Measurements from ENCODE around the gene RELN. TPM values are rescaled to one million over a fixed set of nuclear protein-coding genes. Genes with fewer than 3 reads are reported as not detected.

RELN gene
- polyA plus RNA-seq, 12 donors = 3.0 to 21.0 (median 5.0) TPM; not detected in 1

DNA sequence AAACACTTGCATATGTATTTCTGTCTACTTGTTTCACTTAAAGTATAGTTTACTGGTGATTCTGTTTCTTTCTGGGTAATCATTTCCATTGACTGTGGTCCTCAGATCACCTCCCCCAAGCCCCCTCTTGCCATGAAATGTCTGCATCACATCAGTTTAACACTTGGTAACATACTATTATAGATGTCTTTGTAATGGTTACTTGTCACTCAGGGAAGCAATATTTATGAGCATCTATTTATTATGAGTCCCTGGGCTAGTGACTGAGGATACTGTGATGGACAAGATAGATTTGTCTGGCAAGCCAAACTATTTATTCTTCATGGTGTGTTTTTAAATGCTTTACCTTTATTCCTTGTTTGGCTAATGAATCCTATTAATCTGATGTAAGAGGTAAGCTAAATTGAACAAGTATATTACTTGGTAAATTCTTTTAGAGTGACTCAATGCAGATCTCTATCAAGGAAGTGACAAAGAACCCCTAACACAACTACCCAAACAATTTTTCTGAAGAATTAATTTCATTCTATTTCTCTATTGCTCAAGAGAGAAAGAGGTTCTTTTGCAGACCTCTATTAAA, 270.9 kb downstream of the RELN start:
- DNase-seq = no peak

DNA sequence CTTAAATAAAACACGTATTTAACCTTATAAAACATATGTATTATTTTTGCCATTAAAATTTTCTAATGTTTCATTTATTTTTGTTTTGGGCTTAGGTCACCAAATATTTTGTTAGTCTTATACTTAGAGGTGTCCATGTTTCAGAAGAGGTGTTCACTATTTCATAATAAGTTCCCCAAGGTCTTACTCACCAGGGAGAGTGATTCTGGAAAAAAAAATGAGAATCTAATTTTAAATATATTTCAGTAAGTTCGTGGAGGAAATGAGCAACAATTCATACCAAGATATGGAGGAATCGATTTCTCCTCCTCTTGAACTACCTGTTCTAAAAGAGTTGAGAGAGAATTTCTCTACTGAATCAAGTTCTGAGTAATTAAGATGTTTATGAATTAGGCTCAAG, 271.9 kb downstream of the RELN start:
- DNase-seq = no peak

DNA sequence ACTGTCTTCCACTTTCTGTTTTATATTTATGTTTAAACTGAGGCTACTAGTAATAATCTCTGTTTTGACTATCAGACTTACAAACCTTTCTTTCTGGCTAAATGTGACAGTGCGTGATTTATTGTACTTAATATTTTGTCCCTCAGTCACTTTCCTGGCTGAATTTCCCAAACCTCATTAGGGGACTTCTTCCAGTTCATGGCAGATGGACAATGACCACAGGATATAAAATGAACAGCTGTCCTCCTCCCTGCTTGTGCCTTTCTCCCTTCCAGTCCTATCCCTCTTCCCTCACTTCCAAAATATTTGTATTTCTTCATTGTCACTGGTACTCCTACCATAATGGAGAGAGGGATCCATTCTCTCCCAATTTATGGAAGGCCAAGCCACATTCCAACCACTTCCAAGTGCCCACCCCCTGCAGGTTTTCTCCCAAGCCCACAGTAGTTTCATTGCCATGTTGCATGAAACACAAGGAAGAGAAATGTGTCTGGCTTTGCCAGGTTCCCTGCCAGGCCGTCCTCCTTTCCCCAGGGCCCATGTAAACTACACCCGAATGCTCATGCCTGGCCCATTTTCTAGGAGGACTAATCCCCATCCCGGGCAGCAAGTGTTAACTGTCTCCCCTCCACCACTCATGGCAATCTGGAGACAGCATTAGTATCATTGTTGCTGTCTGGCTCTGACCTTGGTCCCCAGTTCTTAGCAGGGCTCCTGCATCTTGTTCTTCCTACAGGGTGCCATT, 273.9 kb downstream of the RELN start:
- no peak for DNase-seq

DNA sequence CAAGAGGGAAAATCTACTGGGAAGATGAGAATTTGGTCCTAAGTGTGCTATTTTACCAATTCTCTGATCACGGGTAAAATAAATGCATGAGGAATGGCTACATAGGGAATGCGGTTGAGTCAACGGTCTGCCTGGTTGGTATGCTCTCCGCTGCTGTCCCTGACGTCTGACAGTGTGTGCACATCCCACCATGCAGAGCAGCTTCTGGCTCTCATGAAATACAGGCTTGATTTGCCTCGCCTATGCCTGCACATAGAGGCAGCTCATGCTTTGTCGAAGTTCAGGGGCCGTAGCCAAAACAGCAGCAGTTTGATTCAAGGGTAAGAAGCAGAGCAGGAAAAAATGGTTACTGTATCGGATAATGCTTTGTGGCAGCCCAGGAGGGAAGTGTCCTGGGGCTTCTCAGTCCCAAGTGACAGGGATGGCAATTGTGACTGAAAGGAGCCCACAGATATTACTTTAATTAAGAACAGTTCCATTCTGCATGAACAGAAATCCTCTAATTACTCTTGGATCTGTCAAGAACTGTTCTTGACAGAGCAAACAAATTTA, 275.0 kb downstream of the RELN start:
- no peak for DNase-seq

DNA sequence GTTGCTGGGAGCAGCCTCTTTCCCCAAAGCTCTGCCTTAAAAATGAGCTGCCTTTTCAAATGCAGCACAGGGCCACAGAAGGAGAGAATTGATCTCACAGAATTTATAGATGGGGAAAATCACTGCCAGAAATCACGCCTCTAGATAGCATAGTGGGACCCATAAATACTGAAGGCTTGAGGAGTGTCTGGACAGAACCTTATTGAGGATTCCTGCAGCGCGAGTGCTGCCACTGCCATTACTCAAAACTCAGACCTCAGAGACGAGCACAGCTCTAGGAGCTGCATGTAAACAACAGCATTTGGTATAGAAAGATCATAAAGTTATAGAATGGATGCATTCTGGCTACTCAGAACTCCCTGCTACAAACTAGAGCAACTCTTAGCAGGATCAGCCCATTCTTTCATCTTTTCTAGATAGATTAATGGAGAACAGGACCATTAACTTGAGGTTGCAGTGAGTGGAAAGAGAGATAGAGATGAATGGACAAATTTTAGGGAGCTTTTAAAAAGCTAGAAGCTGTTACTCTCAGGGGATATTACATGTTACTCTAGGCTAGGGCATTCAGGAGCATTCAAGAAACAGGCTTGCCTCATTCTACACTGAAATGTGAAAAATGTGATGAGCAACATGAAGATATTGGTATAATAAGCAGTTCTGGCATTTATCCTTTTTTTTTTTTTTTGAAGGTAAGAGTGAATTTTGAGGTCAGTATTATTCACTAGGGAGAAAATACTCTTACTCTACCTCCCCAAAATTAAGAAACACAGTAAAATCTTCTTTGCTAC, 276.3 kb downstream of the RELN start:
- DNase-seq = no peak

DNA sequence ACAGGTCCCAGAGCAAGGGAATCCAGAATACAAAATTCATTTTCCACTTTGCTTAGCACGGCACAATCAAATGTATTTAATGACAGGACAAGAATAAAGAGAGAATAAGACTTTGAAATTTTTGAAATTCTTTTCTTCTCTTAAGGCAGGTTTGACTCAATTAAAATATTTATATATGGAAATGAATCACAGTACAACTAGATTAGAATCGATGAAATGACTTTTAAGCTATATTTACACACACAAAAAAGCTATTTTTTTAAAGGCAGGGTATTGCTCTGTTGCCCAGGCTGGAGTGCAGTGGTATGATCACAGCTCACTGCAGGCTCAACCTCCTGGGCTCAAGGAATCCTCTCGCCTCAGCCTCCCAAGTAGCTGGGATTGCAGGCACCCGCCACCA, 278.0 kb downstream of the RELN start:
- no peak for DNase-seq

DNA sequence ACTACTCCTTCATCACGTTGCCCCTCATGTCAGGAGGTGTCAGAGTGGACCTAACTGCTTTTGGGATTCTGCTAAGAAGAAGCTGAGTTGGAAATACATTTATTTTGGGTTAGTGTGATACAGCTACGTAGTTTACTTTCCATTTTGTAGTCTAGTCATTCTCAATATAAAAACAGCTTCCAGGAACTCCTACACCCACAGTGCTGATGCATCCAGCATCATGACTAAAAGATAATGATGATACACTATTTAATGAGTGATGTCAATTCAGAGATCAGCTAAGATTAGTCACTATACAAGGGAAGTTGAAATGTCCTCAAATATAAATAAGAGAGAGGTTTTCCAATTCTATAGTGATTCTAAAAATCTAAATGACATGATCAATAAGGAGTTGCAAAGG, 279.2 kb downstream of the RELN start:
- DNase-seq = no peak

DNA sequence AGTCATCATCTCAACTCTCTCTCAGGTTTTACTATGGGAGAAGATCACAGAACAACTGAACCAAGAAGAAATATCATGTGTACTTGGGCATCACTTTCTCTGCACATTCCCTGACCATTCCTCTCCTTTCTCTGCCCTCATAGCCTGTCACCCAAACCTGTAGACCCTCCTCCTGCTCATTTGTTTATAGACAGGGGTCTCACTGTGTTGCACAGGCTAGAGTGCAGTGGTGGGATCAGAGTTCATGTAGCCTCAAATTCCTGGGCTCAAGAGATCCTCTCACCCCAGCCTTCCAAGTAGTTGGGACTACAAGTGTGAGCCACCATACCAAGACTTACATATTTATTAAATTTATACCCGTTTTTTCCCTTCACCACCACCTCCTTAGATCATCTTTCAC, 282.7 kb downstream of the RELN start:
- no peak for DNase-seq

DNA sequence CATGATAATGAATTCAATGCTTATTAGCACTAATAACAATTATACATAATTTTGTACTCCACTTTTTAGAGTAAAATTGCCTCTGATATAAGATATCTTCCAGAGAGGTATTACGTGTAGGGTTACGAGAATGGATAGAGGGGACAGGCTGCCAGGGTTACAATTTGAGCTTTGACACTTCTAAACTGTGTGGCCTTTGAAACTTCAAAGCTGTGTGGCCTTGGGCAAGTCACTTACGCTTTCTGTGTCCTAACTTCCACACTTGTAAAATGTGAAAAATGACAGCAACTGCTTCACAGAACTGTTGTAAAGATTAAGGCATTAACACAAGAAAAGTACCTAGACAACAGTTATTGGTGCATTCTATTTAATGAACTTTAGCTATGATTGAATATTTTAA, 283.9 kb downstream of the RELN start:
- no peak for DNase-seq

DNA sequence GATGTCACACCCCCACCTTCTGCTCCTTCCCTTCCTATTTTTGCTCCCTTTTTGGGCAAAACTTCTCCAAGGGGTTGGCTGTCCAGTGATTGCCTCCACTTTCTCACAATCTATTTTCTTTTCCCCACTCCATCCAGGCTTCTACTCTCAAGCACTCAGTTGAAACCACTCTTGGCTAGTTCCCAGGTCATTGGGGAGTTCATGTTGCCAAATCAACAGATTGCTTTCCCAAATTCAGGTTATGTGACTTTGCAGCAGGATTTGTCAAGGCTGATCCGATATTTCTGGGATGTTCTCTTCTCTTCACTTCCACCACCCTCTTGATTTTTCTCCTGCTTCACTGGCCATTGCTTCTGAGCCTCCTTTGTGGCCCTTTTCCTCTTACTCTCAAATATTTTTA, 284.8 kb downstream of the RELN start:
- DNase-seq = peak; percentile 2

DNA sequence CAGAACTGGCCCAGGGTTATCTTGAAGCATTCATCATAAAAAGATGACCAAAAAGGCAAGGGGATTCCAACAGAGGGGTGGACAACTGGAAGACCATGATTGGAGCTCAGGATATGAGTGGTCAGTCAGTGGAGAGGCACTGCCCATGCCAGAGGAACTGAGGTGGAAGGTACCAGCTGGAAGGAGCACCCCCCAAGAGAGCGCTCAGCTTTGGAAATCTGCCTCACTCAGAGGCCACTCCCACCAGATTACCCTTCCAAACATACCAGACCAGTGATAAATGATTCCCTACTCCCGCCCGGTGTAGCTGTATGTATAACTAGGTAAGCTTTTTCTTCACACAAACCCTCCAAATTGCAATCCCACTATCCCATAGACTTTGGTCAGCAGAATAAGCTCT, 286.5 kb downstream of the RELN start:
- DNase-seq = no peak

DNA sequence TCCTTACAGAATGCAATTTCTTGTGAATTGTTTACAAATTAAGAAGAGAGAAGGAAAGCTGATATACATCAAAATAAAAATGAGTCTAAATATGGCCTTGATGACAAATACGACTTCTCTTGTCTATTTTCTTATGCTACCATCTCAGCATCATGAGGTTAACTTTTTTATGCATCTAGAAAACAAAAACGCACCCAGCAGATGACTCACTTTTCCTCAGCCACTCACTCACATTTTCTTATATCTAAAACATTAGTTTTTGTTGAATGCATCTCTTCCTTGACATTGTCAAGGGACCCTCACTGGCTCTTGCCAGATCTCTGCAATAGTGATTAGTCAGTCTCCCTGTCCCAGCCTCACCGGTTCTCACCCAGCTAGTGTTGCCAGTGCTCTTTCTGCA, 287.0 kb downstream of the RELN start:
- DNase-seq = no peak

DNA sequence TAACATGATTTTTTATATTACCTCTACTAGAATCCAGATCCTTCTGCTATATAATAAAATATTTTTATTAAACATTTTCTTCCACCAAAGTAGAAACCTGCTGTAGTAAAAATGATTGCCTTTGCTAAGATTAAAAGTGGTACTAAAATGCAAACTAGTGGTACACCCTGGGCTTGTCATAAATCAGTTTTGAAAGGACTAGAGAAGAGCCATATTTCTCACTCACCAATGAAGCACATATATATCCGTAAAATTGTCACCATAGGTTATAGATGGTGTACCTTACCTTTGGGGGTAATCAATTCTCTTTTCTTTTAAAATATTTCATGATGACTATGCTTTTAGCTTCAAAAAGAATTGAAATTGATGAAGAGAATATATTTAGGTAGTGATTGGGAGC, 290.4 kb downstream of the RELN start:
- DNase-seq = no peak

DNA sequence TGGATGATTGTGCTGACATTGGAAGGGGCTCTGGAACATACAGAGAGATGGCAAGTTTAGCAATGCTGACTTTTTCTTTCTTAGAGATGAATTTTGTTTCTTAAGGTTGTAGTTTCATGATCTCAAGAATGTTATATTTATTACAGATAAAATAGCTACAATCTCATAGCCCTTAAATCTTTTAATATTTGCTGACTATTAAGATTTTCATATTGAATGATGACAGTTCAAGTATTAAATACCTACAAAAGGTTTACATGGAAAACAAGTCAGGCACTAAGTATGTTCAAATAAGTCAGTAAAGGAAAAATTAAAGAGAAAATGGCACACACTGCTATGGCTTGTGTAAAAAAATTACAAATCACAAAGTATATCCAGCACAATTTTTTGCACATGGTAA, 291.4 kb downstream of the RELN start:
- no peak for DNase-seq

DNA sequence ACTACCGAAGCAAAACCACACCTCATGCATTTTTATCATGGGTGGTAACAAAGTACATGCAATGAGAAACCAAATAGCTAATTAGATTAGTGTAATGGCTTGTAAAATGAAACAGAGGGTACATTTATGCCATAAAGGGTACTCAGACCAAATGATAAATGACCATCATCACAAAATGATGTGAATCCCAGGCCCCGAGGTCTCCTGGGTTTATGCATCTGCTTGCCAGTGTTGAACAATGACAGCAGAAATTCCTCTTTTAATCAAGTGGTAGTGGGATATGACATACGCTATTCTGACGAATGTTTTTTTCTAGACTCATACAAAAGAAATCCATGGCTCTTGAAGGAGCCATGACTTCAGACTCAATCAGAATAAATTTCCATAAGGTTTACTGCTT, 293.9 kb downstream of the RELN start:
- DNase-seq = no peak

DNA sequence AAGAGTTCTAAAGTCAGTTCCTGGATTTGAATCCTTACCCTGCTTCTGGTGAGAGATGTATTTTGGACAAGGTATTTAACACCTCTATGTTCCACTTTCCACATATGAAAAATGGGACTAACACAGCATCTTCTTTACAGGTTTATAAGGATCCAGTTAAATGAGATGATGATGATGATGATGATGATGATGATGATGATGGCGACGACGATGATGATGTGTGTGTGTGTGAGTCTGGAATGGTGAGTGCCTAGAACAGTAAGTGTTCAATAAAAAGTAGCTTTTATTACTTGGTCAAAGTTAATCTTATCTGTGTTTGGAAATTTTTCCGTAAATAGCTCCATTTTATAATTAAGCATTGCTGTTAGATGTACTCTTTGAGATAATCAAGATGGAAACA, 295.2 kb downstream of the RELN start:
- no peak for DNase-seq

DNA sequence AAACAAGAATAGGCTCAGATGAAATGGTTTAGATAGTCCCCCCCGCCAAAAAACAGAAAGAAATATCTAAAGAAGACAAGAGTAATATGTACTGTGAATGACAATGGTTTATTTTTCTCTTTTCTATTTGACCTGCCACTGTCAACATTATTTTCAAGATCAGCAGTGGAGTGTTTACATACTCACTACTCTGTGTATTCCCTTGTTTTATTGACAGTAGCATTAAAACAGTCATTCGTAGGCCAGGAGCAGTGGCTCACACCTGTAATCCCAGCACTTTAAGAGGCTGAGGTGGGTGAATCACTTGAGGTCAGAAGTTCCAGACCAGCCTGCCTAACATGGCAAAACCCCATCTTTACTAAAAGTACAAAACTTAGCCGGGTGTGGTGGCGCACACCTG, 298.2 kb downstream of the RELN start:
- DNase-seq = no peak

DNA sequence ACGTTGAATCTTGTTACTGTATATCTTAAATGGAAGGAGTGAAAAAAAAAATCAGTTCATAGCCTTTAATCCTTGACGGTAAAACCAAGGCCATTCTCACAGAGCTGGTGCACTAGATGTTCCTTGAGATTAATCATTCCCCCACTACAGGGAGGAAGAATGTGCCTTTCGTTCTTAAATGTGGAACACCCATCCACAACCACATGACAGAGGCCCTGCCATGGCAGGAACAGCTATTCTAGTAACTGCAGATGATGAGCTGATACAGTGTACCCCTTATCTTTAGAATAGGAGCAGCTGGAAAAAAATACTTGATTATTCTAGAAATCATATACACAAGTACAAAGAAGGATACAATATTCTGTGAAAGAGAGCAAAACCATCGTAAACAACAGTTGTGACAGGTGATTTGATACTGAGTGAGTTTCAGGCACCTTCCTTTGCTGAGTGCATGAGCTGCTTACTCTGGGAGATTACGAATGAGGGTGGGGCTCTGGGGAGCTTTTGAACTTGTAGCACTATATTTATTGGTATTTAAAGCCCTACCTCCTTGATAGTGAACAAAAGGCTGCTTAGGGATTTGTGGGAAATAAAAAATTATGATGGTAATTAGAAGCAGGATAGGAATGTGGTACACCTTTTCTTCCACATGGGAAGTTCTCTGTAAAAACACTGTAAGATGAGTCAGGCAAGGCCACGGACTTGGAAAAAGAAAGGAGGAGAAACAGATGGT, 299.1 kb downstream of the RELN start:
- DNase-seq = no peak

DNA sequence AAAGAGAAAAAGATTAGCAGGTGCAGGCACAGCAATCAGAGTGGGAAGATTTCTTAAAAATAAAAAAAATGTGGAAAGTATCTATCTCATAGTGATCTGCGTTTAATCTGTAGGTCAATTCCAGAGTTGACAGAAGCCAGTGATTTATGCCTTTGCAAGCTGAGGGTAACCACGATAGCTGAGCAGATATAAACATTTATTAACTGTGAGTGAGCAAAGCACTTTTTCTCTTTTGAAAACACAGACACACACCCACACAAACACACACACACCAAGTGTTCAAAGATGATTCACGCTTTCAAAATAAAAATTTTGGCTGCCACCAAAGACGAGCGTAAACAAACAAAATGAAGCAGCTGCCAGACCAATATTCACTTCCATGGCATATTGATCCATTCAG, 300.2 kb downstream of the RELN start:
- DNase-seq = no peak

DNA sequence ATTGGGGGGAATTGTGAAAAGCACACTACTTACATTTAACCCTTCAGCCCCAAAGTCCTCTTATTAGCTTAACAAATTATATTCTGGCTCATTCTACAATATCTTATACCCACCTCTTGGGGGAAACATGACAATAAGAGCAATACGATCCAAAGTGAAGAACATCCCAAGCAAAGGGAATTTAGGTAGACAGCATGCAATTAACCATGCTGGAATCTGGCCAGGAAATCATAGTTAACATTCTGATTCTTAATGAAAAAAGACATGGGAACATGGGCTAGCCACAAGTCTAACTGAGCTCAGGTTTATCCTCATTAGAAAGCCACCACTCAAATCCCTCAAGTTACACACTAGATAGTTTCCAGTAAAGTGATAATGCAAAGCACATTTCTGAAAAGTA, 301.5 kb downstream of the RELN start:
- no peak for DNase-seq

DNA sequence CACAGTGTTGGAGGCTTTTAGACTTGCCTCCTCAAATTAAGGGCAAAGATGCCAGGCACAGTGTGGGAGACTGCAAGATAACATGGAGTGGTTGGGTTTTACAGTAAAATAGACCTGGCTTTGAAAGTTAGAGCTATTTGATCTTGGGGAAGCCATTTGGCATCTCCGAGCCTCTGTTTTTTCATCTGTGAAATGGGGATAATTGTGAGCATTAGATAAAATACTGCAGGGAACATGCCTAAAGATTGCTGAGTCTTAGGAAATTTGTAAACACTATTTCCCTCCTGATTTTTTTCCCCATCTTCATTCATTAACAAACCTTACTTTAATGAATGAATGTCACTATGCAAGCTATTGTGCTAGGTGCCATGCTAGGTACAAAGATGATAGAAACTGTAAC, 302.2 kb downstream of the RELN start:
- no peak for DNase-seq

DNA sequence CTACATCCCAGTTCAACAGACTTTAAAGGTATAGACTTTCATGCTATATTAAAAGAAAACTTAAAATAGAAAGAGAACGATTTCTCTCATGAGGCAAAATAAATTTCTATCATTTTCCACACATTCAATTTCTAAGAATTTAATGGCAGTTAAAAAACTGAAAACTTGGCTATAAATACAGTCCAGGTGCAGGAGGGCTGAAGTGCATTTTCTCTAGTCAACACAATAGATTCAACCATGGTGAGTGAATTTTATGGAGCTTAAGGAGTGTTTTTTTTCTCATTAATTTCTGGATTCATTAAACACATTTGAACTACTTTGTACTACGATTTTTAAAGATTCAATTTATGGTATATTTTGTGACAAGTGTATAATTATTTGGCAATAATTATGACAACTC, 302.7 kb downstream of the RELN start:
- DNase-seq = no peak
